Glutamatergic neuron (in vitro differentiated cells): ENCODE data around the gene SNX24. TPM values are rescaled to one million over a fixed set of nuclear protein-coding genes. Genes with fewer than 3 reads are reported as not detected.

Source experiments
- DNase-seq: peaks from one replicate; pipeline ENCODE4 v3.0.0; 2022
- H3K27ac Mint-ChIP-seq: one replicate; pipeline ENCODE4 v1.8.0; 2020; ENCODE audit warnings: mild to moderate bottlenecking, mixed read lengths, inconsistent platforms; ENCODE audit not compliant: unreplicated experiment
- H3K27me3 Mint-ChIP-seq: one replicate; pipeline ENCODE4 v1.8.0; 2020; ENCODE audit warnings: mild to moderate bottlenecking, moderate library complexity, mixed read lengths, inconsistent platforms; ENCODE audit not compliant: unreplicated experiment
- H3K36me3 Mint-ChIP-seq: one replicate; pipeline ENCODE4 v1.8.0; 2020; ENCODE audit warnings: mild to moderate bottlenecking, mixed read lengths, inconsistent platforms; ENCODE audit not compliant: unreplicated experiment
- H3K4me1 Mint-ChIP-seq: one replicate; pipeline ENCODE4 v1.8.0; 2020; ENCODE audit warnings: mild to moderate bottlenecking, low read depth, mixed read lengths, inconsistent platforms; ENCODE audit not compliant: unreplicated experiment
- H3K4me3 Mint-ChIP-seq: one replicate; pipeline ENCODE4 v1.8.0; 2020; ENCODE audit warnings: mild to moderate bottlenecking, mixed read lengths, inconsistent platforms; ENCODE audit not compliant: unreplicated experiment
- H3K9me3 Mint-ChIP-seq: one replicate; pipeline ENCODE4 v1.8.0; 2020; ENCODE audit warnings: mild to moderate bottlenecking, moderate library complexity, mixed read lengths, inconsistent platforms; ENCODE audit not compliant: unreplicated experiment
- CTCF ChIP-seq: fragments of 200-600 bp; sonication (generic); IDR thresholded peaks from one replicate; pipeline ENCODE4 v1.5.0; 2021; ENCODE audit not compliant: partially characterized antibody, unreplicated experiment
- total RNA-seq: library from RNA; stranded (reverse); fragmentation: NEBNext Ultra II Directional; extraction: Animal tissue kit (Norgen Biotek cat#: 25700); gene quantifications from one replicate; pipeline ENCODE4 v1.2.1, GENCODE V29; 2021; ENCODE audit not compliant: unreplicated experiment

Gene SNX24
- total RNA-seq, 1 donor from 2014 or later = 21.8 TPM

DNA sequence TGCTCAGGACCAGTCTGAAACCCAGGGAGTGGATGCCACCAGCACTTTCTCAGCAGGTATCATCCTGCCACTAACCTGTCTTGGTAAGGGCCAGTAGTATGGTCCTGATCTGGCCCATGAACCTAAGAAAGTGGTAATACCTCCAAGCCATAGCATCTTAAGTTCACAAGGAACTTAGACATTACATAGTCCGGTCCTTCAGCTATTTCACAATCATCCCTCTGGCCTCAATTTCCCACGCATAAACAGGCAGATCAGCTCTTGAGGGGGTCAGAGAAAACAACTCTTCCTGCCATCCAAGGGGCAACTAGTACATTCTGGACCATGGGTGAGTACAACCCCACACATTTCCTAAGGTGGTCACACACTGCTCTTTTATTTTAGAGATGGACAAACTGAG is 102.9 kb downstream of the SNX24 start:
- no peaks in the 10 kb centered on the region for H3K36me3 Mint-ChIP-seq

GRCh38 chr5:122951658-122952057 is 106.2 kb downstream of the SNX24 start:
- Mint-ChIP-seq H3K4me1 (no peaks in the 10 kb centered on the region), H3K36me3 (no peaks in the 10 kb centered on the region), H3K27me3 (no peaks in the 10 kb centered on the region), H3K27ac (no peak overlapping the region), H3K4me3 (no peak overlapping the region), H3K9me3 (no peaks in the 10 kb centered on the region)
- no peak for DNase-seq
- no peak for TF ChIP-seq CTCF

More for the DNA sequence above, 102.9 kb downstream of the SNX24 start:
- DNase-seq = no peak
- Mint-ChIP-seq H3K27me3 (peaks cover 2% of the 10 kb centered on the region), H3K27ac (no peak overlapping the region), H3K9me3 (no peaks in the 10 kb centered on the region), H3K4me1 (peaks cover 3% of the 10 kb centered on the region), H3K4me3 (no peak overlapping the region)
- TF ChIP-seq CTCF = no peak

- DNase-seq = no peak
- Mint-ChIP-seq H3K27me3 (no peaks in the 10 kb centered on the region), H3K9me3 (no peaks in the 10 kb centered on the region), H3K27ac (no peak overlapping the region), H3K36me3 (peaks cover 10% of the 10 kb centered on the region), H3K4me1 (peaks cover 3% of the 10 kb centered on the region), H3K4me3 (no peak overlapping the region)
- no peak for TF ChIP-seq CTCF
These were observed 109.3 kb downstream of the SNX24 start for GRCh38 chr5:122954719-122955118.

- Mint-ChIP-seq H3K27me3 (no peaks in the 10 kb centered on the region), H3K27ac (no peak overlapping the region), H3K4me1 (peaks cover 6% of the 10 kb centered on the region), H3K4me3 (no peak overlapping the region), H3K9me3 (no peaks in the 10 kb centered on the region), H3K36me3 (peaks cover 10% of the 10 kb centered on the region)
- no peak for TF ChIP-seq CTCF
- DNase-seq = no peak
These were observed 112.0 kb downstream of the SNX24 start for GRCh38 chr5:122957457-122957856.

GRCh38 chr5:122959740-122960445 is 114.5 kb downstream of the SNX24 start:
- Mint-ChIP-seq H3K36me3 (peaks cover 10% of the 10 kb centered on the region), H3K4me3 (no peak overlapping the region), H3K27me3 (no peaks in the 10 kb centered on the region), H3K4me1 (peaks cover 6% of the 10 kb centered on the region), H3K27ac (peak overlapping the region; percentile 85), H3K9me3 (no peaks in the 10 kb centered on the region)
- no peak for TF ChIP-seq CTCF
- no peak for DNase-seq
